Renal cortical epithelial cell (primary cell): Measurements from ENCODE around the gene MMP25. TPM values are rescaled to one million over a fixed set of nuclear protein-coding genes. Genes with fewer than 3 reads are reported as not detected.
A peak's percentile ranks its signal among the peaks of the same experiment; 100 is the strongest.
"Not testable (repeated sequence)": the region's sequence is repeated elsewhere in the genome, so short reads cannot be mapped to it uniquely, and the experiment has no call there.

Source experiments
- DNase-seq: peaks from one replicate; pipeline ENCODE4 v3.0.0-alpha.2; 2011; ENCODE audit warnings: low read depth
- total RNA-seq: library from RNA; depleted of rRNA; stranded (reverse); fragments of >200 nt; gene quantifications from 2 replicates; pipeline ENCODE4 v1.2.3, GENCODE V29; 2014

The MMP25 gene
- total RNA-seq, 1 donor from 2014 or later: 0.10 TPM

GRCh38 chr16:3056336-3057180, 10.2 kb downstream of the MMP25 start:
- DNase-seq: no peak

DNA sequence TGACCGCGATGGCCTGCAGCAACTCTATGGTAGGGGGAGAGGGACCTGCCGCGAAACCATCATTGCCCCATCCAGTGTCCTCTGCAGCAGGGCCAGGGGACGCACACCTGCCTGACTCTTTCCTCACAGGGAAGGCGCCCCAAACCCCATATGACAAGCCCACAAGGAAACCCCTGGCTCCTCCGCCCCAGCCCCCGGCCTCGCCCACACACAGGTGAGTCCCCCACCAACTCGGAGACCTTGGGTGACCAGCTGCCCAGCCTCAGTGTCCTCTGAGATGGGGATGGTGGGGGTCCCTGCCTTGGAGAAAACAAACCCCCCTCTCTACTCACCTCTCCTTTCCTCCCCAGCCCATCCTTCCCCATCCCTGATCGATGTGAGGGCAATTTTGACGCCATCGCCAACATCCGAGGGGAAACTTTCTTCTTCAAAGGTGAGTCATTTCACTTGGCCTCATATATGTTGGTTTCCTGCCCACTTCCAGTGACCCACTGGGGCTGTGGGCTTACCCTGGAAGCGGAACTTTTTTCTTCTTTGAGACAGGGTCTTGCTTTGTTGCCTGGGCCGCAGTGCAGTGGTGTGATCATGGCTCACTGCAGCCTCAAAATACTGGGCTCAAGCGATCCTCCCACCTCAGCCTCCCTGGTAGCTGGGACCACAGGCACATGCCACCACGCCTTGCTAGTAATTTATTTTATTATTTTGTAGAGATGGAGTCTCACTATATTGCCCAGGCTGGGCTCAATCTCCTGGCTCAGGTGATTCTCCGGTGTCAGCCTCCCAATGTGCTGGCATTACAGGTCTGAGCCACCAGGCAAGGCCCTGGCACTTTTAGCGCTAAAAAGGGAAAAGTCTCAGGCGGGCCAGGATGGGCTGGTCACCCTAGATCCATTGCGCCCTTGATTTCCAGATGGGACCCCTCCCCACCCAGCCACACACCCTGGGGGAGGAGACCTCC, 11.1 kb downstream of the MMP25 start:
- no peak for DNase-seq

GRCh38 chr16:3058139-3059030, 12.0 kb downstream of the MMP25 start:
- DNase-seq: peak; percentile 21

DNA sequence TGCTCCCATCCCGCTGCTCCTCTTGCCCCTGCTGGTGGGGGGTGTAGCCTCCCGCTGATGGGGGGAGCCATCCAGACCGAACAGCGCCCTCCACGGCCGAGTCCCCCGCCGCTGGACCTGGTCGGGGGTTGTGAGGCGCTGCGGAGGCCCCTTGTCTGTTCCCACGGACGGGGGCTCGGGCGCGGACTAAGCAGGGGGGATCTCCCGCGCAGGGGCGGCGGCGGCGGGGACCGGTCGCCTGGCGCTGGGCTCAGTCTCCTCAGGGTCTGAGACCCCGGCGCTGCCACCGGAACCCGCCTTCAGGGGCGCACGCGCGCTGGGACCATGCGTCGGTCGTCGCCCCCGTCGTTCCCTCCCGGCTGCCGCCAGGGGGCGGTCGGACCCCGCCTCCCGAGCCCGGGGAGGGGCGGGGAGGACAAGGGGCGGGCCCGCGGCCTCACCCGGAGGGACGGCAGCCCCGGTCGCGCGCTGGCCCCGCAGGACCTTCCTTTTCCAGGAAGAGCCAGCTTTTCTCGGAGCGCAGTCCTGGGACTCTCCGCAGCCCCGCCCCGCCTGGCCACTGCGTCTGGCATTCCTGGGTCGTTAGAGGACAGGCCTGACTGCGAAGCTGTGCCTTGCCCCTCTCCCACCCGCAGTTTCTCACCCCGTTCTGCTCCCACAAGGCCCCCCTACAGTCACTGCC, 12.8 kb downstream of the MMP25 start:
- DNase-seq: peak; percentile 62

DNA sequence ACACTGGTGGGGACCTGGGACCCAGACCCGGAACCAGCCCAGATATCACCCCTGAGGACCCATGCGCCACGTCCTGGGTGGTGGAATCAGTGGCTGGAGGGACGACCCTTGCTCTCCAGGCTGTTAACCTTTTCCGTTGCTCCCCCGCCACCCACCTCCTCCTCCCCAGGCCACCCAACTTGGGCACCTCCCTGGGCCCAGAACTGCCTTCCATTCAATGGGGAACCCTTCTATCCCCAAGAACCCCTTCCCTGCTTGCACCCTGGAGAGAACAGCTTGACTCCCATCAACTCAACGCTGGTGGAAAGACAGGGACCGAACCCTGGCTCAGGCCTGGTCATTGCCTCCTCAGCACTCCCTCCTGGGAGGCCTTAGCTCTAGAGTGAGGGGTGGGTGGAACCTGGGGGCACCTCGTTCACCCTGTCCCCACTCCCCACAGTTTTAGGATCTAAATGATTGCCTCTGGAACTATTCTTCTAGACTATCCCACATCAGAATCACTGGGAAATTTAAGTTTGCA, 13.4 kb downstream of the MMP25 start:
- DNase-seq: no peak

DNA sequence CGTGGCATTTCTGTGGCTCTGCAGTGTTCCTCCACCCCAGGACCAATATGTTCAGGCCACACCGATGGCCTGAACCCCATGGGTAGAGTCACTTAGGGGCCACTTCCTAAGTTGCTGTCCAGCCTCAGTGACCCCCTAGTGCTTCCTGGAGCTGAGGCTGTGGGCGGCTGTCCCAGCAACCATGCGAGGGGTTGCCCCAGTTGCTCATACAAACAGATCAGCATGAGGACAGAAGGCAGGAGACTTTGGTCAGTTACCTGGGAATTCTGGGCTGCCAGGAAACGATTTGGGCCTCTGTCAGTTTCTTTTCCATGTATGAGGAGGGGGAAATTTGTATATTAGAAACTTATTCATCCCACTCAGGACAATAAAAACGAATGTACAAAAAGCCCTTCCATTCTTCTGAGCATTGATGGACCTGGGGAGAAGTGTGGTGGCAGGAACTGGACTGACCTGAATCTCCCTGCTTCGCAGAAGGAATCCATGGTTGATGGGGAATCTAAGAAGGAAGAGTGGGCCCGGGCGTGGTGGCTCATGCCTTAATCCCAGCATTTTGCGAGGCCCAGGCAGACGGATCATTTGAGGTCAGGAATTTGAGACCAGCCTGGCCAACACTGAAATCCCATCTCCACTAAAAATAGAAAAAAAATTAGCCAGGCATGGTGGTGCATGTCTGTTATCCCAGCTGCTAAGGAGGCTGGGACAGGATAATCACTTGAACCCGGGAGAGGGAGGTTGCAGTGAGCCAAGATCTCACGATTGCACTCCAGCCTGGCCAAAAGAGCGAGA, 14.2 kb downstream of the MMP25 start:
- no peak for DNase-seq

- no peak for DNase-seq
These were observed 16.2 kb downstream of the MMP25 start for GRCh38 chr16:3062553-3062952.

DNA sequence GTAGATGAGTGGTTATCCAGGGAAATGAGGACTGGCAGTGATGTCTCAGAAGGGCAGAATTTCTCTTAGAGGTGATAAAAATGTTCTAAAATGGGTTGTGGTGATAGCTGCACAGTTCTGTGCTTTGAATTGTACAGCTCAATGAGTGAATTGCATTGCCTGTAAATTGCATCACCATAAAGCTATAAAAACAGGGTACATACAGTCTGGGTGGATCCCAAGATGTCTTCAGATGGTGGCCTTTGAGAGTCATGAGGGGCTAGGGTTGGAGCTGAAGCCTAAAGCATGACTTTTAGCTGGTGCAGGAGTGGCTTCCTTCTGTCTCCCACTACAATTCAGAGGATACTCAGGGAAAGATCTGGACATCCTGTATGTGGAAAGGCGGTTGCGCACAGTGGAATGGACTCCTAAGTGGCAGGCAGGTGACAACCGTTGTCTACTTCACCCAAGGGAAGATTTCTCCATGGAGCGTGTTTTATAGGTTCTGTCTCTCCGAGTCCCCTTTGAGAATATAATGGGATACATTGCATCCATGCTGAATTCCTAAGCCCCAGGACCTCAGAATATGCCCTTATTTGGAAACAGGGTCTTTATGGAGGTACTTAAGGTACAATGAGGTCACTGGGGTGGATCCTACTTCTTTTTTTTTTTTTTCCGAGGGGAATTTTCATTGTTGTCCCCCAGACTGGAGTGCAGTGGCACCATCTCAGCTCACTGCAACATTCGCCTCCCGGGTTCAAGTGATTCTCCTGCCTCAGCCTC, 17.4 kb downstream of the MMP25 start:
- DNase-seq: no peak

- peak; percentile 87 for DNase-seq
These were observed 18.8 kb downstream of the MMP25 start, which contains the start of gene IL32 for GRCh38 chr16:3065069-3065741. Gene IL32 (plus strand): TSS chr16:3065640. CDS start chr16:3065812, 172 bp downstream.

- no peak for DNase-seq
These were observed 19.5 kb downstream of the MMP25 start for GRCh38 chr16:3065742-3066439.

DNA sequence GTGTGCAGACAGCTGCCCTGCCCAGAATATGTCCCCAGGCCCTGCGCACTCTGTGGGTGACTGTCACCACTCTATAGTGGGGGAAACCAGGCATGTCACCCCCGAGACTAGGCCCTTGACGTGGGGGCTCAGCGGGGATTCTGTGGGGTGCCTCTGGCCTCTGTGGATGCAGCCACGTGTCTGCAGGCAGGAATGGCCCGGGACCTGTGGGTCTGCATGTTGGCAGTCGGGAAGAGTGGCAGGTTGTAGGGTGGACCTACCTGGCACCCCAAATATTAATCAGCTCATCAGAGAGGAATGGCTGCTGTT, 20.0 kb downstream of the MMP25 start:
- no peak for DNase-seq

- no peak for DNase-seq
These were observed 22.1 kb downstream of the MMP25 start for GRCh38 chr16:3068487-3068886.

DNA sequence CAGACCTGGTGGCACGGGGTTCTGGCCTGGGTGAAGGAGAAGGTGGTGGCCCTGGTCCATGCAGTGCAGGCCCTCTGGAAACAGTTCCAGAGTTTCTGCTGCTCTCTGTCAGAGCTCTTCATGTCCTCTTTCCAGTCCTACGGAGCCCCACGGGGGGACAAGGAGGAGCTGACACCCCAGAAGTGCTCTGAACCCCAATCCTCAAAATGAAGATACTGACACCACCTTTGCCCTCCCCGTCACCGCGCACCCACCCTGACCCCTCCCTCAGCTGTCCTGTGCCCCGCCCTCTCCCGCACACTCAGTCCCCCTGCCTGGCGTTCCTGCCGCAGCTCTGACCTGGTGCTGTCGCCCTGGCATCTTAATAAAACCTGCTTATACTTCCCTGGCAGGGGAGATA, 22.8 kb downstream of the MMP25 start:
- not testable (repeated sequence) for DNase-seq

- no peak for DNase-seq
These were observed 24.3 kb downstream of the MMP25 start for GRCh38 chr16:3070608-3071111.

GRCh38 chr16:3071655-3072054, 25.3 kb downstream of the MMP25 start:
- no peak for DNase-seq

- DNase-seq: not testable (repeated sequence)
These were observed 25.8 kb downstream of the MMP25 start for GRCh38 chr16:3072148-3072547.

DNA sequence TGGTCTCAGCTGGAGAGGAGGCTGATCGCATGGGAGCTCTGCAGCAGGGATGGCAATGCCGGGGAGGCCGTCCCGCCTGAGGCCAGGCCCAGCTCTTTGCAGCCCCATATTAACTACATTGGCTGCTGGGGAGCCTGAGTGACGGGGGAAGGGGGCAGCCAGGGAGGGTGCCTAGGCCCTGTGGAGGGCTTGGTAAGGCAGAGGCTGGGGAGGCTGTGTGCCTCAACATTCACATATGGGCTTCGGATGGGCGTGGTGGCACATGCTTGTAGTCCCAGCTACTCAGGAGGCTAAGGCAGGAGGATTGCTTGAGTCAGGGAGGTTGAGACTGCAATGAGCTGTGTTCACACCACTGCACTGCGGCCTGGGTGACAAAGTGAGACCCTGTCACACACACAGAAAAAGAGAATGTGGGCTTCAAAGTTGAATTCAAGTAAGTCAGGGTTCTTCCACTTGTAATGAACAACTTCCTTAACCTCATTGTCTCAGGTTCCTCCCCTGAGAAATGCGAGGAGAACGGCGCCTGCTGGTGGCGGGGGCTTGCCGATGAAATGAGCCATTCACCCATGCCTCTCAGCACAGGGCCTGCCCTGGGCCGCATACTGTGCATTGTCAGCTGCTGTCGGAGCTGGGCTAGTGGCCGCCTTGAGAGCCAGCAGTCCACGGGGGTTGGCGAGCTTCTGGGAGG, 26.4 kb downstream of the MMP25 start:
- not testable (repeated sequence) for DNase-seq
